SIG-M5 (cell line): Measurements from ENCODE around the gene GALNT6.

ENCODE experiments used
- DNase-seq: peaks from one replicate; lab custom pipeline; 2025; lab: John Stamatoyannopoulos, UW

The GALNT6 gene

DNA sequence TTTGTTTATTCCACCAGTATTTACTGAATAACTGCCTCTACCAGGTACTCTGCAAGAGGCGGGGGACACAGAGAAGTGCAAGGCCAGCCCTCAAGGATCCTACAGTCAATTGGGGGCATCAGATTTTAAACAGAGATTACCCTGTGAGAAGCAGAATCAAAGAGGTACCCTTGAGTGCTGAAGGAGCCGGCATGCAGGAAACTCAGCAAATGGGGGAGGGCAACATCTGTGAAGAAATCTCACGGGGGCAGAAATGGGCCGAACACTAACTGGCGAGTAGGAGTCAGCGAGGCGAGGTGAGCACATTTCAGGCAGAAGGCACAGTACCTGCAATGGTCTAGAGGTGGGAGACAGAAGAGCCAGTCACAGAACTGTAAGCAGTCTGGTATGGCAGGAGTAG, 9.0 kb downstream of the GALNT6 start:
- DNase-seq = no peak

DNA sequence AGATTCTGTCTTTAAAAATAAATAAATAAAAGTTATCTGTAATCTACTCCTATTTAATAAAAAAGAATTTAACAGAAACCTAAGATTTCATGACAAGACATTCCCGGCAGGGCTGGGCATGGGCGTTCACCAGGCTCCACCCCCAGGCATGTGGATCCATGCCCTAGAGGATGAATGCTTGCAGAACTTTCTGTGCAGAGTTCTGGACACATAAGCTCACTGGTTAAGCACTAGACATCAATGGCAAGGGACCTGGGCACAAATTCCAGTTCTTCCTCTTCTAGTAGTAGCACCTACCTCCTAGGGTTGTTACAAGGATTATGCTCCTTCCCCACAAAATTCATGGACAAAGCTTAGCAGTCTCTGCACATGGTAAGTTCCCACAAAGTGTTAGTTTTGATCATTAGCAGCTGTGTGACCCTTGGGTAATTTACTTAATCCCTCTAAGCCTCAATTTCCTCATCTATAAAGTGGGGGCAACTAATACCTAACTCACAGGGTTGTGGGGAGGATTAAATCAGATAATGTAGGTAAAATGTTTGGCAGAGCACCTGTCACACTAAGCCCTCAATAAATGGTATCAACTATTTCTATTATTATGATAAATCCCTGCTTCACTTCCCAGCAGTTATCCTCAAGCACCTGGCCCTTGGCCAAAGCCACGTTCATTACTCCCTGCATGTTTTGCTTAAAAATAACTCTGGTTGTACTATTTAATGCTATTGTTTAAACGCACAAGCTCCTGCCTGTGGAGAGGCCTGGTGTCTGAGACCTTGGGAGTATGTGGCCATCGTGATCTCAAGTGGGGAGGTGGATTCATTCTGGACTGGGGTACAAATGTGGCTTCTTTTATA, 9.8 kb downstream of the GALNT6 start:
- DNase-seq = no peak

DNA sequence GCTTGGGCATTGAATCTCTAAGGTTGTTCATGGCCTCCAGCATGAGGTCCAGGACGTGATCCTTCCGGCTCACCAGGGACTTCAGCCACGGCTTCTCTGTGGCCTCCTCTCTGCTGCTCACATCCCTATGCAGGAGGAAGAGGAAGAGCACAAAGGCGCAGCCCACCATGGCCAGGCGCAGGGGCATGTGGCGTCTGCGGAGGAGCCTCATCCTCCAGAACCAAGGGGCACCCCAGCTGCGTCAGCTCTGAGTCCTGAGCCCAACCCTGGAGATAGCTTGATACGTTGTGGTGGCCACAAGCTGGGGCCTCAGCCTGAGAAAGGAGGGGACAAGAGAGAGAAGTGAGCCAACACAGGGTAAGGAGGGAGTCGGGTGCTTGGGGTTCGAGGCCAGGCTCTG, 11.6 kb downstream of the GALNT6 start:
- DNase-seq = no peak

DNA sequence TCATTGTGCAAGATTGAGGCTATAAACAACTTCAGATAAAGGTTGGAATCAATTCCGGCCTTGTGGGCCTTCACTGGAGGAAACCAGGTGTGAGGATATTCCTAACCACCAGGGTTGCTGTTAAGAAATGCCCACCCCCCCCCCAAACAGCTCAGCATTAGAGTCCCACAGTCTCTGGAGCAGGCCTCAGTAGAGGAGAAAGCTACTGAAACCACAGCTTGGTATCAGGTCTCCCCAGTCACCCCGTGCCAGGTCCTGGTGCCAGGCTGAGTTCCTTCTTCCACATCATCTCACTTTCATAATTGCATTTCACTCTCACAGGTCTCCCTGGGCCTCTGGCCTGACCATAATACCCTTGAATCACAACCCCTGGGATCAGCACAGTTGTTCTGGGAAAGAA, 12.5 kb downstream of the GALNT6 start:
- DNase-seq = no peak

DNA sequence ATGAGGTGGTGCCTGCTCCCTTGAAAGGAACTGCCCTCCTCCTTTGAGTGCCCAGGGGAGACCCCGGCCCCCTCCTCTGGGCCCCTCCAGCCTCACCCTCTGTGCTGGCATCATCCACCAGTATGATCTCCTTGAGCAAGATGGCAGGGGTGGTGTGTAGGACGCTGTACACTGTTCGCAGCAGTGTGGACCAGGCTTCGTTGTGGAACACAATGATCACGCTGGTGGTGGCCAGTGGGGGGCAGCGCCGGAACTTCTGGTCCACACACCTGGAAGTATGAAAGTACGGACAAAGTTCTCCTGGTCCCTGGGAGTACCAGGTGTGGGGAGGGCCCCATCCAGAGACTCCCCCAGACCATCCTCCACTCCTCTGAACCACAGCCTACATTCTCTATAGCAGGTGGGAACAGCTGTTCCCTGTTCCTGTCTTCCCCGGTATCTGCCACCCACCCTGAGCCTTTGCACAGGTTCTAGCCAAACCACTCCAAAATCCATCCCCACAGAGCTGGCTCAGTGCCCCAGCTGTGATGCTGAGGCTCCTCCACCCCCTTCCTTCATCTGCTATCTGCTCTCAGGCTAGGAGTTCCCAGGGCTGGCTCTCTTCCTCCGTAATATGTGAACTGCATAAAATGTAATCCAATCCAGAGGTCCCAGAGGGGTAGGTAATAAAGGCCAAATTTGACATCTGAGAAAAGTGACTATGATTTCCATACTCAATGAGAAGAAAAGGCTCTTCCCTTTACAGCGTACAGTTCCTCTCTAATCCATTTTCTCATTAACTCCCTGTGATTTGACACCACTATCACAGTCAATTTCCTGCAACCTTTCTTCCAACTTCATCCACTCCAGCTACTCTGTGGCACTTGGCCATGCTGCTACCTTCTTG, 13.9 kb downstream of the GALNT6 start:
- DNase-seq = no peak

DNA sequence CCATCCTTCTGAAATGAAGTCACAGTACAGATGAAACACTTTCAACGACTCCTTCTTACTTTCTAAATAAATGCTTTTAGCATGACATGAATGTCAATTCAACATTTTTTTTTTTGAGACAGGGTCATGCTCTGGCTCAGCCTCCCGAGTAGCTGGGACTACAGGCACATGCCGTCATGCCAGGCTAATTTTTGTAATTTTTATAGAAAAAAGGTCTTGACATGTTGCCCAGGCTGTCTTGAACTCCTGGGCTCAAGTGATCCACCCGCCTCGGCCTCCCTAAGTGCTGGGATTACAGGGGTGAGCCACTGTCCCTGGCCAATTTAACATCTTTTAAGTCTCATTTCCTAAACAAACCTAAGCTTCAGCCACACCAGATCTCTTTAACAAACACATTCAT, 16.4 kb downstream of the GALNT6 start:
- no peak for DNase-seq

DNA sequence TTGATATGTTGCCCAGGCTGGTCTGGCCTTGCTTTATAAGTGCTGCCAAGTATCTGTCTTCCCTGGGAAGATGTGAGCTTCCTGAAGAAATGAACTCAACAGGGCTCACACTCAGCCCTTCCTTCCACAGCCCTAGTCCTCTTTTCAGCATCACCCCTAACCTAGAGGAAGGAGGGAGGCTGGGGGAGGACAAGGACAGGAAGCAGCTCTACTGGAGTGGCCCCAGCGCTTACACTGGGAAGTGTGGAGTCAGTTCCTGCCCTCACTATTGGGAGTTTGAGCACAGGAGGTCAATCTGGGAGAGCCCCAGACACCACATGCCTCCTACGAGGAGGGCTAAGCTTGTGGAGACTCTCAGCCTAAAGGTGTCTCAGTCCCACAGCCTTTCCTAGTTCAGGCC, 16.8 kb downstream of the GALNT6 start:
- no peak for DNase-seq

DNA sequence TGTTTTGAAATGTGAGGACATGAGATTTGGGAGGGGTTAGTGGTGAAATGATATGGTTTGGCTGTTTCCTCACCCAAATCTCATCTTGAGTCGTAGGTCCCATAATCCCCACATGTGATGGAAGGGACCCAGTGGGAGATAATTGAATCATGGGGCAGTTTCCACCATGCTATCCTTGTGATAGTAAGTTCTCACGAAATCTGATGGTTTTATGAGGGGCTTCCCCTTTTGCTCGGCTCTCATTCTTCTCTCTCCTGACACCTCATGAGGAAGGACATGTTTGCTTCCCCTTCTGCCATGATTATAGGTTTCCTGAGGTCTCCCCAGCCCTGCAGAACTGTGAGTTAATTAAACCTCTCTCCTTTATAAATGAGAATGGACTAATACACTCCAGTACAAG, 18.0 kb downstream of the GALNT6 start:
- no peak for DNase-seq

DNA sequence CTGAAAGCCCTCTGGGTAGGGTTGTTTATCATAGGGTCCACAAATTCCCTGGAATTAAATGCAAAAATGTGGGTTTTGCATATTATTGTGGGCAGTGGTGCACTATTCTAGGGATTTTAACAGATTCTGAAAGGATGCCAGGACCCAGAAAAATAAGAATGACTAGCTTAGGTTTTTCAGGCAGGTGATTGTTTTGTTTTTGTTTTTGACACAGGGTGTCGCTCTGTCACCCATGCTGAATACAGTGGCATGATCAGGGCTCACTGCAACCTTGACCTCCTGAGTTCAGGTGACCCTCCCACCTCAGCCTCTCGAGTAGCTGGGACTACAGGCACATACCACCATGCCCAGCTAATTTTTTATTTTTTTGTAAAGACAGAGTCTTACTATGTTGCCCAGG, 19.2 kb downstream of the GALNT6 start:
- DNase-seq = no peak

DNA sequence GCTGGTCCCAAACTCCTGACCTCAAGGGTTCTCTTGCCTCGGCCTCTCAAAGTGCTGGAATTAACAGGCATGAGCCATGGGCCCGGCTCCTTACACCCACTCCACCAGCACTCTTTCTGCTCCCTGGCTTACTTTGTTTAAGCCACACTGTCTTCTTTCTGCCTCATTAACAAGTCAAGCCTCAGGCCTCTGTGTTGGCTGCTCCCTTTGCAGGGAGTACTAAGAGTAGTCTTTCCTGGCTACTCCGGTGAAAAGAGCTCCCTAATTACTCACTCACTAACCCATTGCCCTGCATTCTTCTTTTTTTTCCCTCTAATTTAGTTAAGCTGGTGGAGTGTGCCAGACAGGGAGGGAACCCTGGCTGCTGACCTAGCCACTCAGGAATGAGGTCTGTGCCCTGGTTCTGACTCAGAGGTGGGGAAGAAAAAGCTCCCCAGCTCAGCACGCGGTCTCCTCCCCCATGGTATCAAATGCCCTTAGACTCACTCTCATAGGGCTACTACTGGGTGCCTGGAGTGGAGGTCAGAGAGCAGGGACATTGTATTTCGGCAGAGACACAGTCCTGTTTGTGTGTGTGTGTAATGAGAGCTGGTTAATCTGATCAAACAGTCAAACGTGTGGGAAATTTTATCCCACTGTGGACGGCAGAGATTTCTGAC, 19.8 kb downstream of the GALNT6 start:
- DNase-seq = no peak

DNA sequence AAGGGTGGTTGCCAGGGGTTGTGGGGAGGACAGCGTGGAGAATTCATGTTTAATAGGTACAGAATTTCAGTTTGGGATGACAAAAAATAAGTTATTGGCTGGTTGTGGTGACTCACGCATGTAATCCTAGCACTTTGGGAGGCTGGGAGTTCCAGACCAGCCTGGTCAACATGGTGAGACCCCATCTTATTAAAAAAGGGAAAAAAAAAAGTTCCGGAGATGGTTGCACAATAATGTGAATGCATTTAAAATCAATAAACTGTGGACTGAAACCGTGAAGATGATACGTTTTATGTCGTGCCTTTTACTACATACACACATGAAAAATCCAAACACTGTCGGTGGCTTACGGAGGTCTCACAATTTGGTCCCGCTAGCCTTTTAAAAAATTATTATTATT, 20.5 kb downstream of the GALNT6 start:
- DNase-seq = no peak

DNA sequence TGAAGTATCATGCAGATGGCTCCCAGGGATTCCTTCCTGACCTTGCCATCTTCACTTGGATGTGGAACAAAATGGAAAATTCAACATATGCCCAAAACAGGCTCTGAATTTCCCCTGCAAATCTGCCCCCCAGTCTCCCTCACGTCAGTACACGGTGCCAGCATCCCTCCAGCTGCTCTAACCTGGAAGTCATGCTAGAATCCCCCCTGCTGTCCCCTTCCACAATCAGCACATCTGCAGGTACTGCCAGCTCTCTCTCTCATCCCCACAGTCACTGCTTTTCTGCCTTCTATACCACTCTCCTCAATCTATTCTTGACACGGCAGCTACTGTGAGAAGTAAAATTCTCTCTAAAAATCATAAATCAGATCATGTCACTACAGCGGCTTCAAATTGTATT, 21.6 kb downstream of the GALNT6 start:
- DNase-seq = no peak

DNA sequence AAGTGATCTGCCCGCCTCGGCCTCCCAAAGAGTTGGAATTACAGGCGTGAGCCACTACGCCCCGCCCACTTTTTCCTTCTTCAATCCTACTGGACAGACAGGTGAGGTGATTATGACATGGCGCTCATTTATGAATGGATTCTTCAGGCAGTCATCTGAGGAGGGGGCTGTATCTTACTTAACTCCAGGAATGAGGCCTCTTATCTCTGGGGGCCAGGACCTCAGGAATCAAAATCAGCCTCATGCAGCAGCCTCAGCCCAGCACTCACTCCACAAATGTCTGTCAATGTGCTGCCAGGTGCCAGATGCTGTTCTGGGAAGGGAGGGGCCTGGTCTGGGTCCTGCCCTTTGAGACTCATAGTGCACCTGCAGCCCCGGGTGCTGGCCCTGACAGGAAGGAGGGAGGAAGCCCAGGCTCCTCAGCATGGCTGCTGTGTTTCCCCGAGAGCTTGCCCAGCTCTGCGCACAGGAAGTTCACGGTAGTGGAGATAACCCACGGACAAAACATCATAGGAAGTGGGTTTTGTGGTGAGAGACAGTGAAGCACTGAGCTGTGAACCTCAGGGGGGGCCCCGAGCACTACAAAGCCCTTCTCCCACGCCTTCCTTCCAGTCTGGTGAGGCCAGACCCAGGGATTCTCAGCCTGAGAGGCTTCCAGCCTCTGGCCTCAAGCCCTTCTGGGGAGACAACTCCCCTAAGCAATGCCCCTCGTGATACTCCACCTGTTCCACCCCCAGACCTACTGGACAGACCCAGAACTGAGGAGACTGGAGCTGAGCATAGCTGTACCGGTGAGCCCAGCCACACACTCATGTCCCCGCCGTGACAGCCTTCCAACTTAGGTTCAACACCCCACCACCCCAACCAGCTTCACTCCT, 22.3 kb downstream of the GALNT6 start:
- peak; percentile 58 for DNase-seq

DNA sequence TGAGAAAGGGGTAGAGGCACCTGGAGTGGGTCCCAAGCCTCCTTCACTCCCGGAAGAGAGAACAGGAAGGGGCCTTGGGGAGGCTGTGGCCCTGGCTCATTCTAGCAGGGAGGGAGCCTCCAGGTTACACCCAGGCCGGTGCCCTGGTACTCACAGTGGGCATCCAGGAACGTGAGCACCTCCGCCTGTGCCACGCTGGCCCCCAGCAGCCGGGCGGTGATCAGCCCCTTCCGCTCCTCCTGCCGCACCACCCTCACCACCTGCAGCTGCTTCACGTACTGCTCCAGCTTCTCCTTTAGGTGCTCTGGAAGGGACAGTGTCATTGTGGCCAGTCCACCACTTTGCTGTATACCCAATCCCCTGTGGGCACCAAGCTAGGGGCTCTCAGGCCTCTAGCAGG, 25.9 kb downstream of the GALNT6 start:
- no peak for DNase-seq

DNA sequence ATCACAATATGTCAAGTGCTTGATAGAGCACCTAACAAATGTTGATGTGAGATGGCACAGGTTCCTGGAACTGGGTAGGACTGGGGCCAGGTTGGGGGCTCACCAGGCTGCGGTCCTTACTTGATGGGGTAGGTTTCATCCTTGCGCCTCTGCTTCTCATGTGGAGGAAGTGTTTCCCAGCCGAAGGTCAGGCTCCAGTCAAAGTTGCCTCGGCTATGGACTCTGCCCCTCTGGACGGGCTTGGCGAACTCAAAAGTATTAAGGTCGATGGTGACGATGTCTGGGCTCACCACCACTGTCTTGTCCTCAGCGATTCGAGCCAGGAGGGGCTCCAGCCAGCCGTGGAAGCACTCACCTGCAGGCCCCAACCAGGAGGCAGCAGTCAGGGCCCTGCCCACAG, 27.2 kb downstream of the GALNT6 start:
- DNase-seq = no peak

DNA sequence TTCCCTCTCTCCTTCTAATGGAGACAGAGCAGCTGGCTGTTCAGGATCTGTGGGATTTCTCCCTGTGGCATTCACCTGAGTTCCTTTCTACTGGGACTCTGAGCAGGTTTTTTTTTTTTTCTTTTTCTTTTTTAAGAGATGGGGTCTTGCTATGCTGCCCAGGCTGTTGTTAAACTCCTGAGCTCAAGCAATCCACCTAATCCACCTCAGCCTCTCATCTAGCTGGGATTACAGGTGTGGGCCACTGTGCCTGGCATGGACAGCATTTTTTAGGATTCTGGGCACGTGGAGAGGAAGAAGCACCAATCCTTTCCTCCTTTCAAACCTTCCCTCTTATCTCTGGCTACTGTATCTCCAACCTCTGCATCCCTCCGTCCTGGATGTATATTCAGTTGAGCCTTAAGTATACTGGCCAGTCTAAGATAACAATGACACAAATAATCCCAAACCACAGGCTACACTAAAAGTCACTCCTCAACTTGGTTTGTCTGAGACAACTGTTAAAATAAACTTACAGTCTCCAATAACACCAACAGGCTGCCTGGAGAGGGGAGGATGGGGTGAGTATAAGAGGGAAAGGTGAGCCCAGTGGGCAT, 28.4 kb downstream of the GALNT6 start:
- DNase-seq = no peak

DNA sequence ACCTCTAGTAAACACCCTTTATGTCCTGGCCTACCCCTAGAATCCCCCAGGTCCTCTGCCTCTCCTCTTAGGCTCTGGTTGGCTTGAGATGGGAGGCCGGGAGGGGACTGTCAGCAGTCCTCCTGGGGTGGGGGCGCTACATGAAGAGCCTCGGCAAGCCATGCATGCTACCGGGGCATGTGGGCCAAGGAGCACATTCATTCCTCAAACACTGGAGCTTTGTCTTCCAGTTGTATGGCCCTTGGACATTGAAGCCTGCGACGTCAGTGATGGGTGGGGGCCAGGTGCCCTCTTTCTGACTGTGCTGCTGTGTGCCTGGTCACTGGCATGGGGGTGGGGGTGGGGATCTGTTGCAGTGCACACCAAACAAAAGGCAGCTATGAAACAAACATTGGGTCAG, 28.9 kb downstream of the GALNT6 start:
- no peak for DNase-seq

DNA sequence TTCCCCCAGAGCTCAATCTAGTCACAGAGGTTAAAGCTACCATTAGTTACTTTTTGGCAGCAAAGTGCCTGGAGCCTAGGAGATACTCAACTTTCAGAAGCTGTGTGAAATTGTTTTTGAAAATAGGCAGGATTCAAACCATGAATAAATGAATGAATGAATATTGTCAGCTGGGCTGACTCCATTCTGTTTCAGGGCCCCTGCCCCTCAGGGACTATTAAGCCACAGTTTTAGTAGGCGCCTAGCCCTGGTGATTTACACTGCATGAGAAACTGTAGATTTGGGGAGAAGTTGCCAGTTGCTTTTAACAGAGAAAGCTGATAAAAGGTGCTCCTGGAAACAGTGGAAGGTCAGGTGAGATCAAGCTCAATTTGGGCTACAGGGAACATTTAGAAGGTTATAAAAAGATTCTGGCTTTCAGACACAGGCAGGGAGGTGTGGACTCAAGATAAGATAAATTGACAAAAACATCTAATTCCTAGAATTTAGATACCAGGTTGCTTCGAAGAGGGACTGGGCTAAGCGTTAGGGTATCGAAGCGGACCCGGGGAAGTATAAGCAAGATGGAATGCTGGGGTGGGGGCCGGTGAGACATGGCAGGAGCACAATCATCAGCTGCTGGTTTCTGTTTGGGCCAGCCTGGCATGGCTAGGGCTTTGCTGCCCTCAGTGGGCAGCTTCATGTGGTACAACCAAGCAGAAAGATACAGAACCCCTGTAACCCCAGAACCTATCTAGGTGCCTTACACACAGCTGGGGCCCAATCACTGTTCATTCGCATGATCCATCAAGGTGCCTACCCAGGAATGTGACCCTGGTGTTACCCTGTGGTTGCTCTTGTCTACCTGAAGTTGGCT, 29.8 kb downstream of the GALNT6 start:
- no peak for DNase-seq

DNA sequence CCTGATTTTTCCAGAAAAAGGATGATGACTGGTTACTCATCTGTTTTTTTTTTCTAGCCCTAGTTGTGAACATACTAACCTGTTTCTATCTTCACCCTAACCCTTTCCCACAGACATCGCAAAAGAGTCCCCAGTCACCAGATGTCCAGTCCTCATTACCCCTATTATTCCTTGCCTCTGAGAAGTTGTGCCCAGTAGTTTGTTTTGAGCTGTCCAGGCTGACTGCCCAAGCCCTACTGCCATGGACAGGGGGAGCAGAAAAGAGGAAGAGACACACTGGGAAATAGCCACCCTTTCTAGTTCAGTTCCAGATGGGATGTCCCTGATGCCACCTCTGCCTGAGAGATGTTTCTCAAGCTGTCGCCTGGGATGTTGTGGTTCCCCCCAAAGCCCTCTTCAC, 30.9 kb downstream of the GALNT6 start:
- DNase-seq = no peak

DNA sequence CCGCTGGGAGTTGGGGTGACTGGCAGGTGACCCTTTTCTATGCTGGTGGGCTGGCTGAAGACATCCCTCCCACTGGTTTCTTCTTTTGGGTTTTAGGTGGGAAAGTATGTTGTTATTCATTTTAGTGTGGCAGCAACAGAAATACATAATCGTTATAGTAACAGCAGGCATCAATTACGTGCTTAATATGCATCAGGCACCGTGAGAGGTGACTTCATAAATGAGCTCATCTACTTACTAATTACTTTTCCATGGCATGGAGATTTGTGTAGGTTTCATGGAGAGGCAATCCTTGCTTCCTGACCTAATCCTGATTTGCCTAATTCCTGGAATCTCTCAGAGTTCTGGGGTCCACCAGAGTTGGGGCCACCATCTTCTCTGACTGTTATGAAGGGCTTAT, 31.4 kb downstream of the GALNT6 start:
- DNase-seq = no peak
